ENCODE measurements around the gene SLC27A4.
A peak's percentile ranks its signal among the peaks of the same experiment; 100 is the strongest.

Gene SLC27A4

GRCh38 chr9:128370752-128371629 is 30.7 kb downstream of the SLC27A4 start, which contains the start of gene URM1 (continued):
- TF ChIP-seq SP2 (tag by site-specific recombination; IDR thresholded peaks at IDR 0.05) (peak; percentile 85), TRIM28 (IDR thresholded peaks at IDR 0.05; ENCODE audit: borderline replicate concordance, low read length) (no peak), KLF8 (tag by site-specific recombination; IDR thresholded peaks at IDR 0.05) (peak; percentile 70), ZBTB17 (tag by site-specific recombination; IDR thresholded peaks at IDR 0.05) (peak; percentile 80), ZNF518A (tag by site-specific recombination; conservative IDR thresholded peaks at IDR 0.05; ENCODE audit: low read depth) (peak; percentile 48; the same call in 1 of the 2 replicates), REST (tag by site-specific recombination; IDR thresholded peaks at IDR 0.05) (0 out of 2 replicates have a peak, but pooled peaks have one; percentile 18), ZNF184 (tag by site-specific recombination; IDR thresholded peaks at IDR 0.05) (no peak), ZNF223 (tag by site-specific recombination; IDR thresholded peaks at IDR 0.05) (no peak), ZNF626 (tag by site-specific recombination; IDR thresholded peaks at IDR 0.05) (no peak), ZBTB20 (tag by site-specific recombination; IDR thresholded peaks at IDR 0.05) (no peak), BCL11B (tag by site-specific recombination; IDR thresholded peaks at IDR 0.05; ENCODE audit: low read depth) (no peak), MEIS1 (CRISPR knock-in tag; IDR thresholded peaks at IDR 0.05; ENCODE audit: borderline replicate concordance) (no peak), ZNF335 (tag by site-specific recombination; conservative IDR thresholded peaks at IDR 0.05) (peak; percentile 62), FEZF1 (tag by site-specific recombination; IDR thresholded peaks at IDR 0.05) (no peak), ZNF221 (tag by site-specific recombination; IDR thresholded peaks at IDR 0.05; ENCODE audit: borderline replicate concordance) (no peak), ZNF629 (tag by site-specific recombination; IDR thresholded peaks at IDR 0.05) (peak; percentile 40; the same call in 1 of the 2 replicates), KLF16 (tag by site-specific recombination; IDR thresholded peaks at IDR 0.05) (no peak; the same call in 1 of the 2 replicates), HIC1 (tag by site-specific recombination; IDR thresholded peaks at IDR 0.05) (peak; percentile 43), ZBTB1 (tag by site-specific recombination; IDR thresholded peaks at IDR 0.05) (no peak), YY1 (tag by site-specific recombination; IDR thresholded peaks at IDR 0.05) (peak; percentile 84), KLF7 (tag by site-specific recombination; IDR thresholded peaks at IDR 0.05; ENCODE audit: borderline replicate concordance) (no peak)
- TF ChIP-seq, protein P1, sequence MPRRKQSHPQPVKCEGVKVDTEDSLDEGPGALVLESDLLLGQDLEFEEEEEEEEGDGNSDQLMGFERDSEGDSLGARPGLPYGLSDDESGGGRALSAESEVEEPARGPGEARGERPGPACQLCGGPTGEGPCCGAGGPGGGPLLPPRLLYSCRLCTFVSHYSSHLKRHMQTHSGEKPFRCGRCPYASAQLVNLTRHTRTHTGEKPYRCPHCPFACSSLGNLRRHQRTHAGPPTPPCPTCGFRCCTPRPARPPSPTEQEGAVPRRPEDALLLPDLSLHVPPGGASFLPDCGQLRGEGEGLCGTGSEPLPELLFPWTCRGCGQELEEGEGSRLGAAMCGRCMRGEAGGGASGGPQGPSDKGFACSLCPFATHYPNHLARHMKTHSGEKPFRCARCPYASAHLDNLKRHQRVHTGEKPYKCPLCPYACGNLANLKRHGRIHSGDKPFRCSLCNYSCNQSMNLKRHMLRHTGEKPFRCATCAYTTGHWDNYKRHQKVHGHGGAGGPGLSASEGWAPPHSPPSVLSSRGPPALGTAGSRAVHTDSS (tag by site-specific recombination; IDR thresholded peaks at IDR 0.05) = 0 out of 2 replicates have a peak, but pooled peaks have one; percentile 8
- TF ChIP-seq, protein P2, sequence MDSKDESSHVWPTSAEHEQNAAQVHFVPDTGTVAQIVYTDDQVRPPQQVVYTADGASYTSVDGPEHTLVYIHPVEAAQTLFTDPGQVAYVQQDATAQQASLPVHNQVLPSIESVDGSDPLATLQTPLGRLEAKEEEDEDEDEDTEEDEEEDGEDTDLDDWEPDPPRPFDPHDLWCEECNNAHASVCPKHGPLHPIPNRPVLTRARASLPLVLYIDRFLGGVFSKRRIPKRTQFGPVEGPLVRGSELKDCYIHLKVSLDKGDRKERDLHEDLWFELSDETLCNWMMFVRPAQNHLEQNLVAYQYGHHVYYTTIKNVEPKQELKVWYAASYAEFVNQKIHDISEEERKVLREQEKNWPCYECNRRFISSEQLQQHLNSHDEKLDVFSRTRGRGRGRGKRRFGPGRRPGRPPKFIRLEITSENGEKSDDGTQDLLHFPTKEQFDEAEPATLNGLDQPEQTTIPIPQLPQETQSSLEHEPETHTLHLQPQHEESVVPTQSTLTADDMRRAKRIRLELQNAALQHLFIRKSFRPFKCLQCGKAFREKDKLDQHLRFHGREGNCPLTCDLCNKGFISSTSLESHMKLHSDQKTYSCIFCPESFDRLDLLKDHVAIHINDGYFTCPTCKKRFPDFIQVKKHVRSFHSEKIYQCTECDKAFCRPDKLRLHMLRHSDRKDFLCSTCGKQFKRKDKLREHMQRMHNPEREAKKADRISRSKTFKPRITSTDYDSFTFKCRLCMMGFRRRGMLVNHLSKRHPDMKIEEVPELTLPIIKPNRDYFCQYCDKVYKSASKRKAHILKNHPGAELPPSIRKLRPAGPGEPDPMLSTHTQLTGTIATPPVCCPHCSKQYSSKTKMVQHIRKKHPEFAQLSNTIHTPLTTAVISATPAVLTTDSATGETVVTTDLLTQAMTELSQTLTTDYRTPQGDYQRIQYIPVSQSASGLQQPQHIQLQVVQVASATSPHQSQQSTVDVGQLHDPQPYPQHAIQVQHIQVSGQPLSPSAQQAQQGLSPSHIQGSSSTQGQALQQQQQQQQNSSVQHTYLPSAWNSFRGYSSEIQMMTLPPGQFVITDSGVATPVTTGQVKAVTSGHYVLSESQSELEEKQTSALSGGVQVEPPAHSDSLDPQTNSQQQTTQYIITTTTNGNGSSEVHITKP (tag by site-specific recombination; IDR thresholded peaks at IDR 0.05) = peak; percentile 69

Data from HEK293 (cell line).